Pancreas (tissue), 10 donors: ENCODE data around the gene CYP26B1. TPM values are rescaled to one million over a fixed set of nuclear protein-coding genes. Genes with fewer than 3 reads are reported as not detected.
A peak's percentile ranks its signal among the peaks of the same experiment; 100 is the strongest.

Experiments
- ATAC-seq, 4 donors: fragments of 200-7000 bp; cut with Tn5 transposase; one replicate each; pipeline versions ENCODE4 v1.8.0 to v1.9.1; 2020; ENCODE audit warnings: mild to moderate bottlenecking in 4 of 4, moderate library complexity in 4 of 4
- DNase-seq, 6 donors: peaks; one replicate each; pipeline ENCODE4 v3.0.0-alpha.2; 2020
- FAIRE-seq: peaks from 2 replicates; lab custom pipeline; 2012; peaks lifted over from hg19 to GRCh38; lab: Jason Lieb, UNC
- H3K27ac ChIP-seq, 4 donors: fragments of 200-600 bp; sonication (generic); 1 replicate in 3 of 4; 2 replicates in 1 of 4; pipeline versions ENCODE4 v1.5.0 to v1.8.0; 2020
- H3K27me3 ChIP-seq, 4 donors: fragments of 200-600 bp; one replicate each; pipeline ENCODE4 v1.8.0; 2021
- H3K36me3 ChIP-seq, 3 donors: fragments of 200-600 bp; sonication (generic) in 1 of 3; one replicate each; pipeline versions ENCODE4 v1.5.0 to v1.8.0; 2020 to 2021
- H3K4me1 ChIP-seq, 3 donors: fragments of 200-600 bp; one replicate each; pipeline ENCODE4 v1.8.0; 2021
- H3K4me3 ChIP-seq, 4 donors: fragments of 200-600 bp; sonication (generic) in 2 of 4; one replicate each; pipeline versions ENCODE4 v1.5.0 to v1.8.0; 2020 to 2021
- H3K9me3 ChIP-seq, 4 donors: fragments of 200-600 bp; one replicate each; pipeline ENCODE4 v1.8.0; 2021
- CTCF ChIP-seq, 4 donors: fragments of 200-600 bp; sonication (generic) in 3 of 4; IDR thresholded peaks; one replicate each; pipeline versions ENCODE4 v1.5.0 to v1.8.0; 2021; ENCODE audit warnings: antibody characterized with exemption in 4 of 4
- WGBS, 2 donors: extraction: QIAGEN DNeasy Blood & Tissue Kit; methylation state at CpG; one replicate each; pipeline ENCODE4 v1.1.7; 2013; 5-methylcytosine and 5-hydroxymethylcytosine counted together
- intact Hi-C, 3 donors: fragments of 100-400 bp; cut with DNase I; formaldehyde crosslinking; loops; one replicate each; pipeline versions ENCODE4 v1.11.1 to v1.14.2; 2022
- polyA plus RNA-seq, 2 donors: library from polyadenylated mRNA; stranded (reverse); fragments of 200-250 nt; gene quantifications; one replicate each; pipeline ENCODE4 v1.2.3, GENCODE V29; 2013
- total RNA-seq, 6 donors: library from RNA; stranded (reverse); fragmentation: NEBNext Ultra II Directional in 4 of 6; extraction: Animal tissue kit (Norgen Biotek cat#: 25700) in 4 of 6; gene quantifications; one replicate each; pipeline versions ENCODE4 v1.2.1 to v1.2.4, GENCODE V29; 2021 to 2023
- donor health status: healthy with polysubstance abuse.
- donor health status: DM: no; HTN: no; CAD: no; lungs with moderate emphysema.
- donor health status: DM: no; HTN: no; CAD: no.
- donor health status: control.
- donor health status: control.
- donor health status: Bipolar disorder and iron deficiency.
- donor health status: DM: yes; HTN: yes; CAD: no.
- donor health status: DM: no; HTN: no; CAD: no.
- donor health status: DM: no; HTN: no; CAD: no.
- donor health status: DM: yes; HTN: yes; CAD: no.

Gene CYP26B1
- 1 to 10 TPM in 1 of 6 donors, under 1 TPM in 5; 0.16 to 1.3 (median 0.46) TPM for total RNA-seq
- polyA plus RNA-seq, result under 1 TPM; 0.26 to 0.91 TPM

- no peaks in the 10 kb centered on the region for H3K9me3 ChIP-seq
- ATAC-seq (no peak), FAIRE-seq (no peak), DNase-seq (peak in 2 of 6 donors; percentile 68 to 76)
- WGBS, 2 donors, result 4% methylated on average over 39 to 69 of the region's 69 CpGs
- H3K27ac ChIP-seq, result no peak within 1 kb of the TSS
- intact Hi-C loops, result loop anchor here (5.0 to 10.0 kb wide), 4 partner anchors 220 to 603 kb away; no protein-coding TSS in a partner anchor
- H3K27me3 ChIP-seq, result peaks cover 0 to 26% (median 2%) of the 10 kb centered on the region in 4 donors
- no peak for TF ChIP-seq CTCF (IDR thresholded peaks at IDR 0.05)
- H3K4me1 ChIP-seq, result peaks cover 12 to 29% (median 16%) of the 10 kb centered on the region in 3 donors
- H3K36me3 ChIP-seq, result no peaks in the 10 kb centered on the region
- peak within 1 kb of the TSS in 2 of 4 donors; percentile 41 to 49 for H3K4me3 ChIP-seq
These were observed at the start of gene CYP26B1 for GRCh38 chr2:72147303-72147971. Gene CYP26B1, minus strand, starts transcription at chr2:72147862. Its CDS starts 28 bp downstream, at chr2:72147834.

GRCh38 chr2:72193723-72194122 is 46.1 kb upstream of the CYP26B1 start:
- Histone ChIP-seq H3K36me3 (no peaks in the 10 kb centered on the region), H3K4me1 (no peaks in the 10 kb centered on the region), H3K9me3 (no peaks in the 10 kb centered on the region), H3K27ac (no peak overlapping the region), H3K27me3 (no peaks in the 10 kb centered on the region), H3K4me3 (no peak overlapping the region)
- DNase-seq (no peak), ATAC-seq (no peak), FAIRE-seq (no peak)
- intact Hi-C loops, result no loop called here
- TF ChIP-seq CTCF (IDR thresholded peaks at IDR 0.05), result no peak

GRCh38 chr2:72191441-72191840 is 43.8 kb upstream of the CYP26B1 start:
- no peak for TF ChIP-seq CTCF (IDR thresholded peaks at IDR 0.05)
- H3K36me3 ChIP-seq, result no peaks in the 10 kb centered on the region
- no peak overlapping the region for H3K4me3 ChIP-seq
- 77 to 86% methylated on average over 1 of the region's 1 CpG for WGBS, 2 donors
- no peaks in the 10 kb centered on the region for H3K27me3 ChIP-seq
- H3K9me3 ChIP-seq, result no peaks in the 10 kb centered on the region
- H3K27ac ChIP-seq, result no peak overlapping the region
- no peaks in the 10 kb centered on the region for H3K4me1 ChIP-seq
- intact Hi-C loops, result no loop called here
- no peak for FAIRE-seq
- no peak for DNase-seq
- ATAC-seq, result no peak

GRCh38 chr2:72185206-72185605 is 37.5 kb upstream of the CYP26B1 start:
- ATAC-seq (no peak), FAIRE-seq (no peak), DNase-seq (no peak)
- no peak overlapping the region for H3K27ac ChIP-seq
- no peak overlapping the region for H3K4me3 ChIP-seq
- TF ChIP-seq CTCF (IDR thresholded peaks at IDR 0.05), result no peak
- no peaks in the 10 kb centered on the region for H3K4me1 ChIP-seq
- H3K9me3 ChIP-seq, result no peaks in the 10 kb centered on the region
- no peaks in the 10 kb centered on the region for H3K36me3 ChIP-seq
- 84 to 95% methylated on average over 1 of the region's 1 CpG for WGBS, 2 donors
- intact Hi-C loops, result no loop called here
- no peaks in the 10 kb centered on the region for H3K27me3 ChIP-seq

- intact Hi-C loops, result no loop called here
- TF ChIP-seq CTCF (IDR thresholded peaks at IDR 0.05), result no peak
- Histone ChIP-seq H3K4me1 (no peaks in the 10 kb centered on the region), H3K4me3 (no peak overlapping the region), H3K27me3 (no peaks in the 10 kb centered on the region), H3K27ac (no peak overlapping the region), H3K36me3 (no peaks in the 10 kb centered on the region), H3K9me3 (no peaks in the 10 kb centered on the region)
- DNase-seq (no peak), FAIRE-seq (no peak), ATAC-seq (no peak)
- 98% methylated on average over 2 of the region's 2 CpGs for WGBS, 2 donors
These were observed 35.8 kb upstream of the CYP26B1 start for GRCh38 chr2:72183466-72183865.
